Endodermal cell (in vitro differentiated cells): ENCODE data around the gene PREX1. TPM values are rescaled to one million over a fixed set of nuclear protein-coding genes. Genes with fewer than 3 reads are reported as not detected.

ENCODE experiments used
- DNase-seq: peaks from one replicate; pipeline ENCODE4 v3.0.0-alpha.2; 2017
- H3K27ac ChIP-seq: 2 replicates; pipeline ENCODE4 v1.5.1; 2013; ENCODE audit warnings: mild to moderate bottlenecking, low read depth, low read length, moderate library complexity
- H3K27me3 ChIP-seq: 2 replicates; pipeline ENCODE4 v1.6.1; 2013; ENCODE audit warnings: mild to moderate bottlenecking, low read length, moderate library complexity; ENCODE audit not compliant: insufficient read depth, control insufficient read depth, poor library complexity, severe bottlenecking
- H3K36me3 ChIP-seq: 2 replicates; pipeline ENCODE4 v1.7.0; 2013; ENCODE audit warnings: mild to moderate bottlenecking, low read length, moderate library complexity; ENCODE audit not compliant: control insufficient read depth, insufficient read depth
- H3K4me1 ChIP-seq: one replicate; pipeline ENCODE4 v1.7.0; 2013; ENCODE audit warnings: low read length; ENCODE audit not compliant: control insufficient read depth, insufficient read depth
- H3K4me3 ChIP-seq: 2 replicates; pipeline ENCODE4 v1.5.1; 2013; ENCODE audit warnings: mild to moderate bottlenecking, low read length, moderate library complexity
- H3K9ac ChIP-seq: 2 replicates; pipeline ENCODE4 v1.6.1; 2013; ENCODE audit warnings: mild to moderate bottlenecking, low read length, moderate library complexity; ENCODE audit not compliant: poor library complexity, severe bottlenecking; ENCODE audit errors: extremely low read depth
- H3K9me3 ChIP-seq: 2 replicates; pipeline ENCODE4 v1.6.1; 2013; ENCODE audit warnings: mild to moderate bottlenecking, low read length, moderate library complexity; ENCODE audit not compliant: control insufficient read depth
- H3K27ac Mint-ChIP-seq: 2 replicates; pipeline ENCODE4 v1.8.0; 2020; ENCODE audit warnings: mixed read lengths
- H3K27me3 Mint-ChIP-seq: 2 replicates; pipeline ENCODE4 v1.8.0; 2021; ENCODE audit warnings: mild to moderate bottlenecking, mixed read lengths; ENCODE audit not compliant: insufficient read depth
- H3K36me3 Mint-ChIP-seq: 2 replicates; pipeline ENCODE4 v1.8.0; 2020; ENCODE audit warnings: low read depth, mixed read lengths
- H3K4me1 Mint-ChIP-seq: 2 replicates; pipeline ENCODE4 v1.8.0; 2020; ENCODE audit warnings: mixed read lengths
- H3K4me3 Mint-ChIP-seq: 2 replicates; pipeline ENCODE4 v1.8.0; 2020; ENCODE audit warnings: mild to moderate bottlenecking, moderate library complexity, mixed read lengths
- H3K9me3 Mint-ChIP-seq: 2 replicates; pipeline ENCODE4 v1.8.0; 2020; ENCODE audit warnings: mild to moderate bottlenecking, mixed read lengths
- CTCF ChIP-seq: fragments of 200-600 bp; sonication (generic); conservative IDR thresholded peaks from 2 replicates; pipeline ENCODE4 v1.5.0; 2021; ENCODE audit warnings: antibody characterized with exemption, mild to moderate bottlenecking
- WGBS, 2 experiments: methylation state at CpG; one replicate each; pipeline versions ENCODE4 v1.1.5 to v1.1.7; 2013; ENCODE audit warnings: missing lambda C conversion rate in 2 of 2, mixed read lengths in 1 of 2; ENCODE audit not compliant: insufficient coverage in 1 of 2, insufficient read length in 1 of 2; 5-methylcytosine and 5-hydroxymethylcytosine counted together
- total RNA-seq, 2 donors: library from RNA; stranded (reverse); fragmentation: NEBNext Ultra II Directional in 1 of 2; extraction: Animal tissue kit (Norgen Biotek cat#: 25700) in 1 of 2; gene quantifications; 2 replicates in 1 of 2; 3 replicates in 1 of 2; pipeline ENCODE4 v1.2.1, GENCODE V29; 2021

PREX1 gene
- total RNA-seq, 2 donors from 2014 or later = 65.3 to 70.5 TPM

GRCh38 chr20:48808382-48809034, 19.3 kb downstream of the PREX1 start:
- Mint-ChIP-seq H3K4me3 (no peak overlapping the region), H3K27me3 (no peaks in the 10 kb centered on the region), H3K36me3 (peaks cover 53% of the 10 kb centered on the region), H3K27ac (no peak overlapping the region), H3K4me1 (no peaks in the 10 kb centered on the region), H3K9me3 (peaks cover 15% of the 10 kb centered on the region)
- no peak overlapping the region for H3K4me3 ChIP-seq
- H3K9me3 ChIP-seq = peaks cover 11% of the 10 kb centered on the region
- H3K36me3 ChIP-seq = peaks cover 21% of the 10 kb centered on the region
- no peak for DNase-seq
- H3K9ac ChIP-seq = no peak overlapping the region
- H3K4me1 ChIP-seq = no peaks in the 10 kb centered on the region
- 91 to 96% methylated on average over 7 to 10 of the region's 10 CpGs for WGBS, 2 experiments
- no peaks in the 10 kb centered on the region for H3K27me3 ChIP-seq
- no peak for TF ChIP-seq CTCF
- H3K27ac ChIP-seq = no peak overlapping the region

- peaks cover 18% of the 10 kb centered on the region for H3K36me3 ChIP-seq
- no peak for TF ChIP-seq CTCF
- peaks cover 11% of the 10 kb centered on the region for H3K9me3 ChIP-seq
- 92 to 97% methylated on average over 10 to 11 of the region's 13 CpGs for WGBS, 2 experiments
- H3K27ac ChIP-seq = no peak overlapping the region
- H3K36me3 Mint-ChIP-seq = peaks cover 53% of the 10 kb centered on the region
- no peaks in the 10 kb centered on the region for H3K27me3 Mint-ChIP-seq
- no peak overlapping the region for H3K27ac Mint-ChIP-seq
- no peak for DNase-seq
- H3K4me3 Mint-ChIP-seq = no peak overlapping the region
- no peaks in the 10 kb centered on the region for H3K27me3 ChIP-seq
- H3K9me3 Mint-ChIP-seq = peaks cover 15% of the 10 kb centered on the region
- no peaks in the 10 kb centered on the region for H3K4me1 Mint-ChIP-seq
- H3K4me1 ChIP-seq = no peaks in the 10 kb centered on the region
- H3K4me3 ChIP-seq = no peak overlapping the region
- no peak overlapping the region for H3K9ac ChIP-seq
Observed at GRCh38 chr20:48807586-48808381, 20.0 kb downstream of the PREX1 start.

- DNase-seq = no peak
- Histone ChIP-seq H3K4me3 (no peak overlapping the region), H3K9me3 (peaks cover 11% of the 10 kb centered on the region), H3K27ac (no peak overlapping the region), H3K27me3 (no peaks in the 10 kb centered on the region), H3K4me1 (no peaks in the 10 kb centered on the region), H3K36me3 (peaks cover 15% of the 10 kb centered on the region), H3K9ac (no peak overlapping the region)
- Mint-ChIP-seq H3K4me1 (no peaks in the 10 kb centered on the region), H3K4me3 (no peak overlapping the region), H3K27ac (no peak overlapping the region), H3K36me3 (peaks cover 55% of the 10 kb centered on the region), H3K27me3 (no peaks in the 10 kb centered on the region), H3K9me3 (peaks cover 15% of the 10 kb centered on the region)
- no peak for TF ChIP-seq CTCF
- 94% methylated on average over 1 of the region's 1 CpG; no CpG with 5 or more reads in 1 of the 2 experiments for WGBS, 2 experiments
Observed at GRCh38 chr20:48807051-48807450, 20.7 kb downstream of the PREX1 start.
